KMS-11 (cell line): Measurements from ENCODE around the gene CTH.

Experiments used
- H2AFZ ChIP-seq: fragments of 200-600 bp; sonication (generic); 2 replicates; pipeline ENCODE4 v1.6.1; 2016; ENCODE audit warnings: antibody characterized with exemption, mixed run types, low read depth
- H3K27ac ChIP-seq: fragments of 200-600 bp; sonication (generic); 2 replicates; pipeline ENCODE4 v1.6.1; 2016; ENCODE audit warnings: mild to moderate bottlenecking, mixed run types
- H3K27me3 ChIP-seq: fragments of 200-600 bp; sonication (generic); 2 replicates; pipeline ENCODE4 v1.6.1; 2017; ENCODE audit warnings: mild to moderate bottlenecking, low read depth, mixed run types, moderate library complexity; ENCODE audit not compliant: insufficient read depth
- H3K36me3 ChIP-seq: fragments of 200-600 bp; sonication (generic); 2 replicates; pipeline ENCODE4 v1.6.1; 2017; ENCODE audit warnings: mild to moderate bottlenecking, mixed run types; ENCODE audit not compliant: insufficient read depth
- H3K4me1 ChIP-seq: fragments of 200-600 bp; sonication (generic); 2 replicates; pipeline ENCODE4 v1.6.1; 2016; ENCODE audit warnings: mild to moderate bottlenecking, low read depth, mixed run types; ENCODE audit not compliant: poor library complexity, severe bottlenecking
- H3K4me2 ChIP-seq: fragments of 200-600 bp; sonication (generic); 2 replicates; pipeline ENCODE4 v1.7.0; 2016; ENCODE audit warnings: mild to moderate bottlenecking, mixed run types
- H3K4me3 ChIP-seq: fragments of 200-600 bp; sonication (generic); IDR thresholded peaks from 2 replicates; pipeline ENCODE4 v1.6.1; 2017; ENCODE audit warnings: low read depth, low read length, mixed read lengths; ENCODE audit not compliant: insufficient read depth
- H3K79me2 ChIP-seq: fragments of 200-600 bp; sonication (generic); 2 replicates; pipeline ENCODE4 v1.6.1; 2016; ENCODE audit warnings: low read depth, mixed run types; ENCODE audit not compliant: insufficient read depth
- H3K9ac ChIP-seq: fragments of 200-600 bp; sonication (generic); 2 replicates; pipeline ENCODE4 v1.6.1; 2016; ENCODE audit warnings: mild to moderate bottlenecking, mixed run types
- H4K20me1 ChIP-seq: fragments of 200-600 bp; sonication (generic); 2 replicates; pipeline ENCODE4 v1.6.1; 2016; ENCODE audit warnings: mild to moderate bottlenecking, mixed run types; ENCODE audit not compliant: insufficient read depth
- TF ChIP-seq, protein P1 (sequence below): fragments of 200-600 bp; sonication (generic); conservative IDR thresholded peaks from 2 replicates; pipeline ENCODE4 v1.6.1; 2017; ENCODE audit warnings: low read depth, mild to moderate bottlenecking, antibody characterized with exemption, low read length, moderate library complexity, mixed read lengths

Gene CTH

GRCh38 chr1:70384542-70384941 is 26.5 kb upstream of the CTH start:
- Histone ChIP-seq H4K20me1 (no peaks in the 10 kb centered on the region), H3K4me1 (no peaks in the 10 kb centered on the region), H3K36me3 (no peaks in the 10 kb centered on the region), H3K4me3 (no peak overlapping the region), H3K4me2 (no peak overlapping the region), H2AFZ (no peak overlapping the region), H3K27me3 (no peaks in the 10 kb centered on the region), H3K79me2 (no peaks in the 10 kb centered on the region), H3K9ac (no peak overlapping the region), H3K27ac (no peak overlapping the region)
- TF ChIP-seq, protein P1, sequence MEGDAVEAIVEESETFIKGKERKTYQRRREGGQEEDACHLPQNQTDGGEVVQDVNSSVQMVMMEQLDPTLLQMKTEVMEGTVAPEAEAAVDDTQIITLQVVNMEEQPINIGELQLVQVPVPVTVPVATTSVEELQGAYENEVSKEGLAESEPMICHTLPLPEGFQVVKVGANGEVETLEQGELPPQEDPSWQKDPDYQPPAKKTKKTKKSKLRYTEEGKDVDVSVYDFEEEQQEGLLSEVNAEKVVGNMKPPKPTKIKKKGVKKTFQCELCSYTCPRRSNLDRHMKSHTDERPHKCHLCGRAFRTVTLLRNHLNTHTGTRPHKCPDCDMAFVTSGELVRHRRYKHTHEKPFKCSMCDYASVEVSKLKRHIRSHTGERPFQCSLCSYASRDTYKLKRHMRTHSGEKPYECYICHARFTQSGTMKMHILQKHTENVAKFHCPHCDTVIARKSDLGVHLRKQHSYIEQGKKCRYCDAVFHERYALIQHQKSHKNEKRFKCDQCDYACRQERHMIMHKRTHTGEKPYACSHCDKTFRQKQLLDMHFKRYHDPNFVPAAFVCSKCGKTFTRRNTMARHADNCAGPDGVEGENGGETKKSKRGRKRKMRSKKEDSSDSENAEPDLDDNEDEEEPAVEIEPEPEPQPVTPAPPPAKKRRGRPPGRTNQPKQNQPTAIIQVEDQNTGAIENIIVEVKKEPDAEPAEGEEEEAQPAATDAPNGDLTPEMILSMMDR, result no peak

DNA sequence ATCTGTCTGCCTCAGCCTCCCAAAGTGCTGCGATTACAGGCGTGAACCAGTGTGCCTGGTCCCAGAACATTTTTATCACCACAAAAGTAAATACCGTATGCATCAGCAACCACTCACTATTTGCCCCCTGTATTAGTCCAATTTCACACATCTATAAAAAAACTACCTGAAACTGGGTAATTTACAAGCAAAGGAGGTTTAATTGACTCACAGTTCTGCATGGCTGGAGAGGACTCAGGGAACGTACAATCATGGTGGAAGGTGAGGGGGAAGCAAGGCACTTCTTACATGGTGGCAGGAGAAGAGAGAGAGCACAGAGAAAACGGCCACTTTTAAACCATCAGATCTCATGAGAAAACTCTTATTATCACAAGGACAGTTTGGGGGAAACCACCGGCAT is 25.6 kb upstream of the CTH start:
- no peak overlapping the region for H3K9ac ChIP-seq
- TF ChIP-seq, protein P1, result no peak
- H3K4me3 ChIP-seq, result no peak overlapping the region
- no peaks in the 10 kb centered on the region for H3K4me1 ChIP-seq
- H3K4me2 ChIP-seq, result no peak overlapping the region
- no peak overlapping the region for H3K27ac ChIP-seq
- no peaks in the 10 kb centered on the region for H4K20me1 ChIP-seq
- no peaks in the 10 kb centered on the region for H3K79me2 ChIP-seq
- no peaks in the 10 kb centered on the region for H3K36me3 ChIP-seq
- H2AFZ ChIP-seq, result no peak overlapping the region
- no peaks in the 10 kb centered on the region for H3K27me3 ChIP-seq

GRCh38 chr1:70386121-70386520 is 24.9 kb upstream of the CTH start:
- no peak overlapping the region for H3K9ac ChIP-seq
- no peak overlapping the region for H3K4me2 ChIP-seq
- no peak overlapping the region for H3K4me3 ChIP-seq
- H4K20me1 ChIP-seq, result no peaks in the 10 kb centered on the region
- TF ChIP-seq, protein P1, result no peak
- no peaks in the 10 kb centered on the region for H3K36me3 ChIP-seq
- no peaks in the 10 kb centered on the region for H3K4me1 ChIP-seq
- no peak overlapping the region for H3K27ac ChIP-seq
- H2AFZ ChIP-seq, result no peak overlapping the region
- no peaks in the 10 kb centered on the region for H3K27me3 ChIP-seq
- no peaks in the 10 kb centered on the region for H3K79me2 ChIP-seq

DNA sequence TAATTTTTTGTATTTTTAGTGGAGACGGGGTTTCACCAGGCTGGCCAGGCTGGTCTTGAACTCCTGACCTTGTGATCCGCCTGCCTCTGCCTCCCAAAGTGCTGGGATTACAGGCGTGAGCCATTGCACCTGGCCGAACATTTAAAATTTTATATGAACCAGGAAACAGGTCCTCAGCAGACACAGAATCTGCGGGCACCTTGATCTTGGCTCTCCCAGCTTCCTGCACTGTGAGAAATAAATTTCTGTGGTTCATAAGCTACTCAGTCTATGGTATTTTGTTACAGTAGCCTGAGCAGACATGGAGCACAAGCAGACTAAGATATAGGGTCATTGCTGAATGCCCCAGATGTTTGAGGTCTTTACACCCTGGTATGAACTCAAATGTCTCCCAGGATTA is 23.6 kb upstream of the CTH start:
- Histone ChIP-seq H3K27me3 (no peaks in the 10 kb centered on the region), H3K9ac (no peak overlapping the region), H3K4me1 (no peaks in the 10 kb centered on the region), H3K4me3 (no peak overlapping the region), H3K79me2 (no peaks in the 10 kb centered on the region), H3K36me3 (no peaks in the 10 kb centered on the region), H3K27ac (no peak overlapping the region), H2AFZ (no peak overlapping the region), H3K4me2 (no peak overlapping the region), H4K20me1 (no peaks in the 10 kb centered on the region)
- TF ChIP-seq, protein P1, result no peak
